Measurements from ENCODE around the gene SCD5.

Gene SCD5

DNA sequence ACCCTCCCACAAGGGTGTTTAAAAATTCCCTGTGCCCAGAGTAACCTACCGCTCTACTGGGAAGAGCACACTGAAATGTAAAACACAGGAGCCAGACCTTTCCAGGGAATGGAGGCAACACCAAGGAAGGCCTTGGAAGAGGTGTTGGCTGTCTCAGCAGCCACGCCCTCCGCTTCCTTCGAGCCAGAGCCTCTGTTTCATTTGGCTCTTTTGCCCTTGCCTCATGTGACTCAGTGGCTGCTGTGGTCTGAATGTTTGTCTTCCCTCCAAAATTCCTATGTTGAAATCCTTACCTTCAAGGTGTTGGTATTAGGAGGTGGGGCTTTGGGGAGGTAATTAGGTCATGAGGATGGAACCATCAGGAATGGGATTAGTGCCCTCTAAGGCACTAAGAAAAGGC lies 11.3 kb downstream of the SCD5 start:
- no peak for TF ChIP-seq SPI1 (IDR thresholded peaks at IDR 0.05; ENCODE audit: borderline replicate concordance, low read depth)
- no peak for TF ChIP-seq POLR2AphosphoS5 (IDR thresholded peaks at IDR 0.05; ENCODE audit: low read depth)
- TF ChIP-seq GABPA (IDR thresholded peaks at IDR 0.05; ENCODE audit: low read depth) = no peak
- TF ChIP-seq, protein P1, sequence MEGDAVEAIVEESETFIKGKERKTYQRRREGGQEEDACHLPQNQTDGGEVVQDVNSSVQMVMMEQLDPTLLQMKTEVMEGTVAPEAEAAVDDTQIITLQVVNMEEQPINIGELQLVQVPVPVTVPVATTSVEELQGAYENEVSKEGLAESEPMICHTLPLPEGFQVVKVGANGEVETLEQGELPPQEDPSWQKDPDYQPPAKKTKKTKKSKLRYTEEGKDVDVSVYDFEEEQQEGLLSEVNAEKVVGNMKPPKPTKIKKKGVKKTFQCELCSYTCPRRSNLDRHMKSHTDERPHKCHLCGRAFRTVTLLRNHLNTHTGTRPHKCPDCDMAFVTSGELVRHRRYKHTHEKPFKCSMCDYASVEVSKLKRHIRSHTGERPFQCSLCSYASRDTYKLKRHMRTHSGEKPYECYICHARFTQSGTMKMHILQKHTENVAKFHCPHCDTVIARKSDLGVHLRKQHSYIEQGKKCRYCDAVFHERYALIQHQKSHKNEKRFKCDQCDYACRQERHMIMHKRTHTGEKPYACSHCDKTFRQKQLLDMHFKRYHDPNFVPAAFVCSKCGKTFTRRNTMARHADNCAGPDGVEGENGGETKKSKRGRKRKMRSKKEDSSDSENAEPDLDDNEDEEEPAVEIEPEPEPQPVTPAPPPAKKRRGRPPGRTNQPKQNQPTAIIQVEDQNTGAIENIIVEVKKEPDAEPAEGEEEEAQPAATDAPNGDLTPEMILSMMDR (IDR thresholded peaks at IDR 0.05; ENCODE audit: insufficient read depth, low read length) = no peak
- TF ChIP-seq, protein P2, sequence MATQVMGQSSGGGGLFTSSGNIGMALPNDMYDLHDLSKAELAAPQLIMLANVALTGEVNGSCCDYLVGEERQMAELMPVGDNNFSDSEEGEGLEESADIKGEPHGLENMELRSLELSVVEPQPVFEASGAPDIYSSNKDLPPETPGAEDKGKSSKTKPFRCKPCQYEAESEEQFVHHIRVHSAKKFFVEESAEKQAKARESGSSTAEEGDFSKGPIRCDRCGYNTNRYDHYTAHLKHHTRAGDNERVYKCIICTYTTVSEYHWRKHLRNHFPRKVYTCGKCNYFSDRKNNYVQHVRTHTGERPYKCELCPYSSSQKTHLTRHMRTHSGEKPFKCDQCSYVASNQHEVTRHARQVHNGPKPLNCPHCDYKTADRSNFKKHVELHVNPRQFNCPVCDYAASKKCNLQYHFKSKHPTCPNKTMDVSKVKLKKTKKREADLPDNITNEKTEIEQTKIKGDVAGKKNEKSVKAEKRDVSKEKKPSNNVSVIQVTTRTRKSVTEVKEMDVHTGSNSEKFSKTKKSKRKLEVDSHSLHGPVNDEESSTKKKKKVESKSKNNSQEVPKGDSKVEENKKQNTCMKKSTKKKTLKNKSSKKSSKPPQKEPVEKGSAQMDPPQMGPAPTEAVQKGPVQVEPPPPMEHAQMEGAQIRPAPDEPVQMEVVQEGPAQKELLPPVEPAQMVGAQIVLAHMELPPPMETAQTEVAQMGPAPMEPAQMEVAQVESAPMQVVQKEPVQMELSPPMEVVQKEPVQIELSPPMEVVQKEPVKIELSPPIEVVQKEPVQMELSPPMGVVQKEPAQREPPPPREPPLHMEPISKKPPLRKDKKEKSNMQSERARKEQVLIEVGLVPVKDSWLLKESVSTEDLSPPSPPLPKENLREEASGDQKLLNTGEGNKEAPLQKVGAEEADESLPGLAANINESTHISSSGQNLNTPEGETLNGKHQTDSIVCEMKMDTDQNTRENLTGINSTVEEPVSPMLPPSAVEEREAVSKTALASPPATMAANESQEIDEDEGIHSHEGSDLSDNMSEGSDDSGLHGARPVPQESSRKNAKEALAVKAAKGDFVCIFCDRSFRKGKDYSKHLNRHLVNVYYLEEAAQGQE (IDR thresholded peaks at IDR 0.05; ENCODE audit: insufficient replicate concordance, low read depth) = no peak
- no peak overlapping the region for H3K27ac ChIP-seq (replicated peaks)
- H3K27me3 ChIP-seq (ENCODE audit: insufficient read depth, poor library complexity, severe bottlenecking) = peaks cover 2% of the 10 kb centered on the region
- no peak for DNase-seq (ENCODE audit: low read depth in 1 of 2, low spot score in 1 of 2)
- H3K4me3 ChIP-seq (replicated peaks; ENCODE audit: insufficient read depth, low read length) = no peak overlapping the region

DNA sequence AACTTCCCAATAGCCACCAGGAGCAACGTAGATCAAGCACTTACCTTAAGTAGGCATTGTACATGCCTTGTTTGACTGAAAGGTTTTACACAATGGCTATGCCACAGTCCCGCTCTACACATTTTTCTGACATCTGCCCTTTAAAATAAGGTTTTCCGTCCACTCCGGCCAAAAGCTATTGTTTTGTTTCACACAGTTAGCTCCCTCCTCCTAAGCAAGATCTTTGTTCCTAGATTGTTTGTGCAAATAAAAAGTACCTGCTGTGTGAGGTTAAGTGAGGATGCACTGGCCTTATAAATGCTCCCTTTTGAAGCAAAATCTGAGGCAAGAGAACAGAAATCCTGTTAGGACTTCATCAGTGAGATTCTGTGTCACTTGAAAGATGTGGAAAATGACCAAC lies 11.8 kb downstream of the SCD5 start:
- Histone ChIP-seq H3K27me3 (ENCODE audit: insufficient read depth, poor library complexity, severe bottlenecking) (peaks cover 2% of the 10 kb centered on the region), H3K4me3 (replicated peaks; ENCODE audit: insufficient read depth, low read length) (no peak overlapping the region), H3K27ac (replicated peaks) (no peak overlapping the region)
- no peak for DNase-seq (ENCODE audit: low read depth in 1 of 2, low spot score in 1 of 2)
- TF ChIP-seq POLR2AphosphoS5 (IDR thresholded peaks at IDR 0.05; ENCODE audit: low read depth) = no peak
- TF ChIP-seq, protein P2 (IDR thresholded peaks at IDR 0.05; ENCODE audit: insufficient replicate concordance, low read depth) = no peak
- no peak for TF ChIP-seq SPI1 (IDR thresholded peaks at IDR 0.05; ENCODE audit: borderline replicate concordance, low read depth)
- no peak for TF ChIP-seq GABPA (IDR thresholded peaks at IDR 0.05; ENCODE audit: low read depth)
- TF ChIP-seq, protein P1 (IDR thresholded peaks at IDR 0.05; ENCODE audit: insufficient read depth, low read length) = no peak

DNA sequence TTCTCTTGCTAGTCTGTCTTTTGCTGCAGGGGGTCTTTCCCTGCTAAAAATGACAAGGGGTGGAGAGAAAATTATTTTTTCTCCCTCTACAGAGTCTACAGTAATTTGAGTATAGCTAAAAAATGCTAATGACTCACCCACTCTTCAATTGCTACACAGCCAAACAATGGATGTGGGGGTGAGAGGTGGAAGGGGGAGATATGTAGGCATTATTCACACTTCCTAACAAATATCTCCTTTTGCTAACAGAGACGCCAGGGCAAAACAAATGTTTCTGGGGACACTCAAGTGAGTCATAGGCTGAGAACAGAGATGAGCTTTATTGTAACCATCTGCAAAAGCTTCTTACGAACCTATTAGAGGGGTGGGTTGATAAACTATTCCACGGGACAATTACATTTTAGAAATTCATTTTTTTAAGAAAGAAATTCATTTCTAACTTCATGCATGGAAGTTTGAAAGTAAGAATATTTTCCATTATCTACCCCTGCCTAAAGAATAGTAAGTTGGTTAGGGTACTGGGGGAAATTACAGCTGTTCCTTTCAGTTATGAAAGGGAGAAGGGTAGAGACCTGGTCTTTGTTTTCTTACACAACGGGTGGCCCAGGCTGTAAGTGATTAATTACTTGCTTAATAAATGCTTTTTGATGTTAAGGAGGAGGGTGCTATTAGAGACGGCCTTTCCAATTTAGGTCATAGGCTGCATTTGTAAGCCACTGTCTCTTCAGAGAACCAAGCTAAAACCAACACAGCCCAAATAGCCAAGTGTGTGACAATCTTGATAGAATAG lies 12.8 kb downstream of the SCD5 start:
- Histone ChIP-seq H3K27me3 (ENCODE audit: insufficient read depth, poor library complexity, severe bottlenecking) (peaks cover 2% of the 10 kb centered on the region), H3K4me3 (replicated peaks; ENCODE audit: insufficient read depth, low read length) (no peak overlapping the region), H3K27ac (replicated peaks) (no peak overlapping the region)
- TF ChIP-seq, protein P2 (IDR thresholded peaks at IDR 0.05; ENCODE audit: insufficient replicate concordance, low read depth) = no peak
- TF ChIP-seq GABPA (IDR thresholded peaks at IDR 0.05; ENCODE audit: low read depth) (no peak), POLR2AphosphoS5 (IDR thresholded peaks at IDR 0.05; ENCODE audit: low read depth) (no peak), SPI1 (IDR thresholded peaks at IDR 0.05; ENCODE audit: borderline replicate concordance, low read depth) (no peak)
- TF ChIP-seq, protein P1 (IDR thresholded peaks at IDR 0.05; ENCODE audit: insufficient read depth, low read length) = no peak
- no peak for DNase-seq (ENCODE audit: low read depth in 1 of 2, low spot score in 1 of 2)

Data from HL-60 (cell line).